DMS 273 treated with DMSO at 0.1 percent for 48 hours (cell line): ENCODE measurements around the gene POLR2C.

ENCODE experiments used
- DNase-seq: peaks from one replicate; lab custom pipeline; 2025; lab: John Stamatoyannopoulos, UW

The POLR2C gene

GRCh38 chr16:57452021-57452420 is 10.5 kb upstream of the POLR2C start:
- DNase-seq: no peak

- DNase-seq: no peak
These were observed 491 bp downstream of the POLR2C start for GRCh38 chr16:57462978-57463362.

- no peak for DNase-seq
These were observed 2.0 kb downstream of the POLR2C start for GRCh38 chr16:57464523-57464922.

- no peak for DNase-seq
These were observed 5.9 kb downstream of the POLR2C start for GRCh38 chr16:57468346-57468745.

DNA sequence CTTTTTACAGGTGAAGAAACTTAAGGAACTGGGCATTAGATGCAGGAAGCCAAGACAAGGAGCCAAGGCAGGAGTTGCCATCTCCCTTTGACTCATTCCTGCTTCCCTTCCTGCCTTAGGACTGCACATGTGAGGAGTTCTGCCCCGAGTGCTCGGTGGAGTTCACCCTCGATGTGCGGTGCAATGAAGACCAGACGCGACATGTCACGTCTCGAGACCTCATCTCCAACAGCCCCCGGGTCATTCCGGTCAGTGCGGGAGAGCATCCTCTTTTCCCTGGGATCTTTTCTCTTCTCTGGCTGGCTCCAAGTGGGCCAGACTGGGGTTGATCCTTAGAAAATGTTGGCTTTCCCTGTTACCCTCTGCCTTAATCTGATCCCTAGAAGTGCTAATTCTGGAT is 6.6 kb downstream of the POLR2C start:
- no peak for DNase-seq

GRCh38 chr16:57469917-57470470 is 7.5 kb downstream of the POLR2C start:
- DNase-seq: no peak

GRCh38 chr16:57470711-57471110 is 8.2 kb downstream of the POLR2C start:
- DNase-seq: no peak

- DNase-seq: no peak
These were observed 8.7 kb downstream of the POLR2C start for GRCh38 chr16:57471209-57471608.

DNA sequence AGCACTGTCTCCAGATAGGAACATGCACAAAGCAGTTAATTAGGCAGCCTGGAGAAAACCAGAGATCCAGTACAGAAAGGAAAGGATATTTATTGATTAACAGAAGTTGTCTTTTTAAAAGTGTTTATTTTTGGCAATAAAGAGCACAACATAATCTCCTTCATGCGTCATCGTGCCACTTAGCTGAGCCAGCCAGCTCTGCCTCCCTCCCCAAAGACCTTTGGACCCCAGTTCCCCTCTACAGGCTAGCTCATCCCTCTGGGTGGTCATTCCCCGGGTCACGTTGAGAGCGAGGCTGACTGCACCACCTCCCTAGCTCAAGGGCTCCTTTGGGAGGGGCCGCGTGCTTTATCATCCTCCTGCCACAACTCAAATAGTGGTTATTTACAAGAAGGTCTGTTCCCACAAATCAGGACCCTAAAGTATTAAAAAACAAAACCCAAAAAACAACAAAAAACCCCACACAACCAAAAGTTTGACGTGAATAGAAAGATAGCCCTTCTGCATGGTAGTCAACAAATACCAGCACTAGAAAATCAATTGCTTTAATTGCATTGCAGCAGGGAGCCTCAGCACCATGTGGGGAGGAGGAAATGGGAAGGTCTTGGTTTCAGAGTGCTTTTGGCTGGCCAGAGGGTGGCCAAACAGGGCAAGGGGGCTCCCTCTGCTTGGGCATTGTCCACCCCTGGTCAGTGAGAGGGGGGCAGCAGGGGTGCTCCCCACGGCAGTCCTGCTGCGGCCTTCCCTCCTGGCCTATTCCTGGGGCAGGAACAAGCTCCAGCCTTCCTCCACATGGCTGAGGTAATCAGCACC is 9.6 kb downstream of the POLR2C start:
- no peak for DNase-seq

DNA sequence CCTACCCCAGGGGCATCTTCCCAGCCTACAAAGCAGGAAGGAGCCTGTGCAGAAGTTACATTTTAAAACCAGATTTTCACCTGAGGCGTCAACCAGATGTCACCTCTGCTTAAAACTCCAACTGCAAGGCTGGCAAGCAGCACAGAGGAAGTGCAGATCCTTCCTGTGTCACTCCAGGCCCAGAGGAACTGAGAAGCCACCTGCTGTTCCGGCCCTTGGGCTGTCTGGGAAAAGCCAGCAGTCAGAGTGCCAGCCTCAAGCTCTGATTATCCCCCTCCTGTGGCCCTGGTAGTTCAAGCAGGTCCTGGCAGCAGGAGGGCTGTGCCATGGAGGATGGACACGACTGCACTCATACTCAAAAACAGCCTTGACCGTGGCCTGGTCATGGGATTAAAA is 10.2 kb downstream of the POLR2C start:
- no peak for DNase-seq

DNA sequence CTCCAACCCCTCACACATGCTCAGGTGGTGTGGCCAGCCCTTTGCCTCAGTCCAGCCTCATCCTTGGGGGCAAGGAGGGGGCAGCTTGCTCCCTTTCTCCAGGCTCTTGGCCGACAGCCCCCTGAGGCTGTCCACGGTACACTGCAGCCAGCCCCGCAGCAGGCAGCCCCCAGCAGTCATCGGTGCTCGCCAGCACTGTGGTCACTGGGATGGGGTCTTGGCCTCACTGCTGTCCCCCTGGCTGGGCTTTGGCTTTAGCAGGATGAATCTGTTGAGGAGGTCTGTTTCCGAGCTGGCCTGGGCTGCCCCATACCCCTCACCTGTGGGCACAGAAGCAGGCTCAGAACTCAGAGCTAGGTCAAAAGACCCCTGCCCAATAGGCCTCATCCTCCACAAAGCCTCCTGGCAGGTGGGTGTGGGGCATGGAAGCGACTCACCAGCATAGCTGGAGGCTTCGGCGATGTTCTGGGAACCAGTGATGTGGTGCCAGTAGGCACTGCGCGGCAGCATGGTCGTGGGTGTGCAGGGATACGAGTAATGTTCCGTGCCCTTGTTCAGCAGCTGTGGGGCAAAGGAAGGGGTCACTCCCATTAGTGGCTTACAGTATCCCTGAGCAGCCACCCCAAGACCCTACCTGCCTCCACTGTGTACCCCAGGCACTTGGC is 10.8 kb downstream of the POLR2C start:
- DNase-seq: no peak

- DNase-seq: no peak
These were observed 11.4 kb downstream of the POLR2C start for GRCh38 chr16:57473906-57474305.

- DNase-seq: no peak
These were observed 12.5 kb downstream of the POLR2C start for GRCh38 chr16:57474671-57475661.

GRCh38 chr16:57475711-57476339 is 13.3 kb downstream of the POLR2C start:
- DNase-seq: peak; percentile 12

- no peak for DNase-seq
These were observed 14.3 kb downstream of the POLR2C start for GRCh38 chr16:57476546-57477410.

GRCh38 chr16:57477531-57478202 is 15.2 kb downstream of the POLR2C start:
- DNase-seq: no peak

DNA sequence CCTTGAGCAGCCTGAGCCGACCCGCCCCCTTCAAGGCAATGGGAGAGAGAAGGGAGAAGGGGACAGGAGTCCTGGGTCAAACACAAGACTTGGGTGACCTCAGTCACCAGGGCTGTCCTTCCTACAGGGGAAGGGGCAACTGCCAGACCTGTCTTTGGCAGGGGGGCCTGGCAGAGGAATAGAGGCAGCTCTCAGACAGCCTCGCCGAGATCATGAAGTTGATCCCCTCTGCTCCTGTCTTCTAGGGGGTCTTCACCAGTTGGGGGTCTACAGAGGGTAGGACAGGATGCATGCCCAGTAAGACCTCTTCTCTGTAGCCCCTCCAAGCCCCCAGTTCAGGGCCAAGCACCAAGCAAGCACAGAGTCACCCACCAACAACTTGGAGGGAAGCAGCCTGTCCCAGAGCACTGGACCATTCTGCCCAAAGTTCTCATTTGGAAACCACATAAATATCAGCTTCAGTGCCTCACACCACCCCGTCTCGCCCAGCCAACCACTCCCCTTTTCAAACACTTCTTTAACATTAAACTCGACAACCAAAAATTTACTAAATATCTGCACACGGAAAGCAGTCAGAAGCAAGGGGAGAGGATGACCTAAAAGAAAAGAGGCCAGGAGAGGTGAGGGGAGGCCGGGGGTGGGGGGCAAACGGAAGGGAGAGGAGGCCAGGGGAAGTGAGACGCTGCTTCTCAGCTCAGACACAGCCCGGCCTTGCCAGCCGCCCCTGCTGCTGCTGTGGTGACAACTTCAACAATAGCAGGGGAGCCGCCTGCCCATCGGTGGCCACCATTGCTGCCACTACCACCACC is 16.1 kb downstream of the POLR2C start:
- no peak for DNase-seq

DNA sequence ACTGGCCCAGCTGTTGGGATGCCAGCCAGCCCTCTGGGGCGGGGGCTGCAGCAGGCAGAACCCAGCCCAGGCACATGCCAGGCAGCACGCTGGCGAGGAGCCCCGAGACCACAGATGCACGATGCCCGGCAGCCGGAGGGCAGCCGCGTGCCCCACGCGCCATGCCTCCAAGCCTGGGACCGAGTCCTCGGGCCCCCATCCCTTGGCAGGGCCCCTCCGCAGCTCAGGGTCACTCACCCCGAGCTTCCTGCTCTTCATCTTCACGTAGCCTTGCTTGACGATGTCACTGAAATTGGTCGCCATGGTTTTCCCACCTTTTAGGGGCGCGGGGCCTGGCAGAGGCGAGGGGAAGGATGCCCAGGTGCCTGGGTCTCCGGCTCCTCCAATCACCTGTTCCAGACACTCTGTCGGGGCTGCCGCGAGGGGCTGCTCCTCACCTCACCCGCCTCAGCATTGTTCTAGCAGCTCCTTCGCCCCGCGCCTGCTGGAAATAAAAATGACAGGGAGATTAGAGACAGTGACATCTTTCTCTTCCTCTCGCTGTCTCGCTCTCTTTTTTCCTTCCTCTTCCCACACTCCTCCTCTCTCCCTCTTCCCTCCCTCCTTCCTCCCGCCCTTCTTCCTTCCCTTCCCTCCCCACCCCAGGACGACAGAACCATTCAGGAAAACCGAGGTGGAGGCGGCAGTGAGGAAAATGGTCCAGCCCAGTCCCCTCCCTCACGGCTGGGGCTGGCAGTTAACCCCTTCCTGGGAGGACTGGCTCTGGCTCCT is 16.9 kb downstream of the POLR2C start:
- peak; percentile 5 for DNase-seq
